Medulla oblongata (tissue), 1 donor: ENCODE data around the gene PLA2G4E.

Experiments
- DNase-seq: peaks from one replicate; pipeline ENCODE4 v3.0.0-alpha.2; 2015; ENCODE audit errors: extremely low spot score

Gene PLA2G4E

DNA sequence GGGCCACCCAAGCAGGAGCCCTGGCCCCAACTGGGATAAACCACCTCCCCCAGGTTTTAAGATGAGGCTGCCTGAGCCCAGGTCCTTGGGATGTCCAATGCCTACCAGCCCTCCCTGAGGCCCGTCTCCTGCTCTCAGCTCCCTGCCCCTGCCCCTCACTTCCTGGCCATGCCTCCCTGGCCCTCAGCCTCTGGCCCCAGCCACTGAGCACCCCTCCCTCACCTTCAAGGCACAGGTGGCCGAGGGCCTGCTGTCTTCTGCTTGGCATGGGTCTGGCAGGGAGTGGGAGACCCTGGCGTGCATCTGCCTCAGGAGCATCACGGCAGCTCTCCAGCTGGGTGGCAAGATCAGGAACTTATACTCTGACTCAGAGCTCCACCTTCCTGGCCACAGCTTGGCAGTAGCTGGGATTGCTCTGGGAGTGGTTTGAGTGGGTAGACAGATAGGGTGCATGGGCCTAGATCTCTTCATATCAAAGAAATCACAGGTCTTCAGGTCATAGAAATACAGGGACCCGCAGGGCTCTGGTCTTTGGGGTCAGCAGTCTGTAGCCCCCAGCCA lies at the start of gene PLA2G4E:
TSS of gene PLA2G4E (minus strand) at position 330 of the 561 bp plus-strand sequence. CDS start at position 318, 12 bp downstream.
- DNase-seq, result no peak

- DNase-seq, result no peak
Measured at GRCh38 chr15:42070279-42070975, 49.6 kb upstream of the PLA2G4E start.

- no peak for DNase-seq
Measured at GRCh38 chr15:42069496-42070278, 48.8 kb upstream of the PLA2G4E start.

DNA sequence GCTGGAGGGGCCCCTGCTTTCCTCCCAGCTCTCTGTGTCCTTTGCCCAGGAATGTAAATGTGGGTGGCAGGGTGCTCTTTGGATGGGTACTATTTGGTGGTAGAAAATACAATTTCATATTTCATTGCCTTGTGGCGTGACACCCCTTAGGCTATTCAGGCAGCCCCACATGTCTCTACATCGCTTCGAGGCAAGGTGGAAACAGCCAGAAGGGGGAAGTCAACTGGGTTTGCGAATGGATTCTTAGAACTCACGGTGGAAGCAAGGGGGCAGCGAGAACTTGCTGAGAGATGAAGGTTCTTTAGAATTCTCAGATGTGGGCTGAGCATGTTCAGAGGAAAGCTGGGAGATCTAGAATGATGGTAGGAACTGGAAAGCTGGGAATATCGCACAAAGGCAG lies 48.2 kb upstream of the PLA2G4E start:
- DNase-seq, result no peak

DNA sequence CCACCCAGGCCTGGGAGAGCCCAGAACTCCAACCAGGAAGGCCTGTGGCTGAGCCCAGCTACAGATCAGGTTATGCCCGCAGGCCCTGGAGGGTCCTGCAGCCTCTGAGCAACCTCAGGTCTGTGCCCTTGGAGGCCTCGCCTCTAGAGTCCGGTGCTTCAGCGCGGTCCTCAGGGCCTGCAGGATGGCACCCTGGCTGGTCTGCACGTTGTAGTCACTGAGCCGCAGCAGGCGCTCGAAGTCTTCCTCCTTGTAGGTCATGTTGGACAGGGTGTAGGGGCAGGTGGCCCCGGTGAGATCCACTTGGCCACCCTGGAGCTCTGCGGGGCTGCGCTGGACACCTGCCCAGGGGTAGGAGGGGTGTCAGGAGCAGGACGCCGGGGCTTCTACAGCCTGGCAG lies 47.8 kb upstream of the PLA2G4E start:
- DNase-seq, result no peak

- no peak for DNase-seq
Measured at GRCh38 chr15:42066764-42067415, 46.0 kb upstream of the PLA2G4E start.

DNA sequence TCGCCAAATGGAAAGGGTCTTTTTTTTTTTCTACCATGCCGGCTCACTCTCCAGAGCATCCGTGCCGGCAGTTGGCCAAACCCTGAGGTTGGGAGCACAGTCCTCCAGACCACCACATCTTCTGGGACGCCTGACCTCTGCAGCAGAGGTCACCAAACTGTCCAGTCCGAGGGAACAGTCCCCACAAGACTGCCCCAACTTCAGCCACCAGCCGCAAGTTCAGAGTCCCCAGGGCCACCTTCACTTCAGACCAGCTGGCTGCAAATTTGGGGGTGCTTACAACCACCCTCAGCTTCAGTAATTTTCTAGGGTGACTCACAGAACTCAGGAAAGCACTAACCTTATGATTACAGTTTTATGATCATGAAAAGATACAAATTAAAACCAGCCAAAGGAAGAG lies 44.6 kb upstream of the PLA2G4E start:
- no peak for DNase-seq

DNA sequence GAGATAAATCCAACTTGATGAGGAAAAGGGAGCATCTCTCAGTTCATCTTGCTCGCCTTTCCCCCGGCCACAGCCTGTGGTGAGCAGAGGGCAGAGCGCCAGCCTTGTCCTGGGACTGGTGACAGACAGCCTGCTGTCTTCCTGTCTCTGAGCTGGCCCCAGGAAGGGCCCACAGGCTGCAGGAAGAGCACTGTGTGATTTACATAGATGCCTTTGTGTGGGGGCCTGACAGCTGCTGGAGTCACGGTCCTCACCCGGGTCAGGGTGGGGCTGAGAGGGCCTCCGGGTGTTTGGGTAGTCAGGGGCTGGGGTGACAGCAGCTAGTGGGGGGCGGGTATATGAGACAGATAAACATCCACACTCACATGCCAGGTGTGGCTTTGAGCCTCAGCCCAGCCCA lies 44.2 kb upstream of the PLA2G4E start:
- DNase-seq, result peak; percentile 66

DNA sequence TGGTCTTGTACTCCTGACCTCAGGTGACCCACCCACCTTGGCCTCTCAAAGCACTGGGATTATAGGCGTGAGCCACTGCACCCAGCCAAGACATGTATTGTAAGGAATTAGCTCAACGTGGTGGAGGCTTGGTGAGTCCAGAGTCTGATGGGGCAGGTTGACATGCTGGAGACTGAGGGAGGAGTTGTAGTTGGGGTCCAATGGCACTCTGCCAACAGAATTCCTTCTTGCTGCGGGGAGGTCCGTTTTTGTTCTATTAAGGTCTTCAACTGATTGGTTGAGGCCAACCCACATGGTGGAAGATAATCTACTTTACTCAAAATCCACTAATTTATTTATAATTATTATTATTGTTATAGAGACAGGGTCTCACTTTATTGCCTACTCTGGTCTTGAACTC lies 43.4 kb upstream of the PLA2G4E start:
- DNase-seq, result no peak

DNA sequence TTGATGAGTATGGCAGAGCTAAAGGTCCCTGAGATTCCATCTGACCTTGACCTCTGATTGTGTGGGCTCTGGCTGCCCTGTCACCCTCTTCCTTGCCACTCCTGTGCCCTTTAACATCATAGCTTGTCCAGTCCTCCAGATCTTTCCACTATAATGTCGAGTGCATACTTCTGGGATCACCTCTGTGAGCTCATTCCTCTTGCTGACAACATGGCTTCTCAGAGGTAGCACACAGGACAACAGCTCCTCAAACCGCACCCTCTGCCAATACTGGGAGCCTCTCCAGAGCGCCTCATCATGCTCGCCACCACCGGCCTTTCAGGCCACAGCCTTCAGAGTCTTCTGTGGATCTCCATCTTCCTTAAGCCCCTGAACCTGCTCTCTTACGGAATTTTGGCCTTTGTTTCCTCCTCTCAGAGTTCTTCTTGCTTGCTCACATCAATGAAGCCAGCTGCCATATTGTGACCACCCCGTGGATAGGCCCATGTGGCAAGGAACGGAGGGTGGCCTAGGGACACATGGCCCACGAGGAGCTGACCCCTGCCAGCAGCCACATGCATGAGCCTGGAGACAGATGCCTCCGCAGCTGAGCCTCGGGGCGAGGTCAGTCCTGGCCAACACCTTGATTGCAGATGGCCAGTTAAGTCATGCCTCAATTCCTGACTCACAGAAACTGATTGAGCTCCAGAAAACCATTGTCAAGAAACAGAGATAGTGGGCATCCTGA lies 42.4 kb upstream of the PLA2G4E start:
- DNase-seq, result no peak

DNA sequence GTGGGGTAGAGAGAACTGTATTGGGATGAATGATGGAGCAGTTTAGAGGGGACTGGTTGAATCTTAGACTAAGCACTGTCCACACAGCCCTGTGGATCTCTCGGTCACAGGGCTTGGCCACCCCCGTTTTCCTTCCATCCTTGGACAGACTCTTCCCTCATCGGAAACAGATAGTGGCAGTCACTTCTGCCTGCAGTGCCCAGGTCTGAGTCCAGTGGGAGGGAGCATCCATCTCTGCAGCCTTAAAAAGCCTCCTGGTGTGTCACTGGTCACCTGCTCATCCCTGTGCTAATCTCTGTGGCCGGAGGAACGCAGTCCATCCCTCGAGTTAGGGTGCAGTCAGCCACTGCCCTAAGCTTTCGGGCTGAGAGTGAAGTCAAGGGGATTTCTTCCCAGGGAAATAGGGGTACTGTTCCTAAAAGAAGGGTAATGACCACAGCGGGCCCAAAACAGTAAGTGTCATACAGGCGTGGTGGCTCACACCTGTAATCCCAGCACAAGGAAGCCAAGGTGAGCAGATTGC lies 41.5 kb upstream of the PLA2G4E start:
- DNase-seq, result no peak

DNA sequence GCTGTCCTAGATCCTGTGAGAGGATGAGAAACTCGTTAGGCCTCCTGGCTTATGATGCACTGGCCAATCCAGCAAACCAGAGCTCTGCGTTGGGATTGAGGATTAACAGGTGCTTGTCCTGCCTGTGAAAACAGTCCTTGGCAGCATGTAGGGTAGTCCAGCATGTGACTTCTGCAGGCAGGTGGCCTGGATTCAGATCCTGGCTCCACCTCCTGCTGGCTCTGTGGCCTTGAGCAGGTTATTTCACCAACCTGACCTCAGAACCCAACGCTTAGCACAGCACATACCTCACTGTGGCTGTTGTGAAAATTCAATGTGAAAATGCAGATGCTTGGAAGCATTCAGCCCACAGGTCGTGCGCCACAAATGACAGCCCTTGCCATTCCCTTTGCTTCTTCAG lies 40.0 kb upstream of the PLA2G4E start:
- no peak for DNase-seq

DNA sequence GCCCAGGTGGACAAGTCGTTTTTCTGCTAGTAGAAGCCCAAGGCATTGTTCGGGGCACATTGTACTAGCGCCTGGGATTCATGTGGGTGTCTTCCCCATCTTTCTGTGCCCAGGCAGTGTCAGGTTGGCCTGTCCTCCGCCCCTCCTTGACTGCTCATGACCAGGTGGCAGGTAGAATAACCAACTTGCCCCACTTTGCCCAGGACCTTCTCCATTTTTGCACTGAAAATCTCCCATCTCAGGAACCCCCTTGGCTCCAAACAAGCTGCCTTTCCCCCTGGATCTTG lies 39.6 kb upstream of the PLA2G4E start:
- DNase-seq, result no peak

DNA sequence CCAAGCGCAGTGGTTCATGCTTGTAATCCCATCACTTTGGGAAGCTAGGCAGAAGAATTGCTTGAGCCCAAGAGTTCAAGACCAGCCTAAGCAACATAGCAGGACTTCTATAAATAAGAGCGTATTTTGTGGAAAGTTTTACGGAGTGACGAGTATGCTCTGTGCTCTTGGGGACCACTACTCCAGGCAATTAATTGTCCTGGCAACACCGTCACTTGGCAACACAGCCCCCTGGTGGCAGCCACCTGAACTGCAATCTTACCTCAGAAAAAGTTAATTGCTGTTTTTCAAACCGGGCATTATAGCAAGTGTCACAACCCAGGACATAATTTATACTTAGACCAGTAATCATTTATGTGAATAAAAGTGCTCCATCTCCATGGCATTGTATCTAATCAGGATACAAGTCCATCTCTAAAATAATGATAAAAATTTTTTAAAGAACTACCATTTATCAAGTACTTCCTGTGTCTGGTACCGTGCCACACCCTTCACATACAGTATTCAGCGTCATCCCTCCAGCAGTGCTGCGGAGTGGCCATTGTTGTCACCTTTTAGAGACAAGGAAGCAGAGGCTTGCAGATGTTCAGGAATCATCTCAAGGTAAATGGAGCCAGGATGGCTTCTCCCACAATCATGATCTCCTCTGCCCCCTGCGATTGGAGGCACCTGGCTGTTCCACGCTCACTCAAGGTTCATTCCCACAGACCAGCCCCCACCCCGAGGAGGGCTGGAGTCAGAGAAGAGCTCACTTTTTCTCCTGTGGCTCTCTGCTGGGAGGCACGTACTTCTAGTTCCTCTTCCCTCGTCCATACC lies 39.0 kb upstream of the PLA2G4E start:
- peak; percentile 54 for DNase-seq

GRCh38 chr15:42058791-42059190 lies 37.9 kb upstream of the PLA2G4E start:
- DNase-seq, result no peak

- no peak for DNase-seq
Measured at GRCh38 chr15:42057799-42058646, 37.2 kb upstream of the PLA2G4E start.

GRCh38 chr15:42056934-42057798 lies 36.3 kb upstream of the PLA2G4E start:
- DNase-seq, result peak; percentile 77

- DNase-seq, result no peak
Measured at GRCh38 chr15:42053914-42054313, 33.1 kb upstream of the PLA2G4E start.

GRCh38 chr15:42053010-42053409 lies 32.2 kb upstream of the PLA2G4E start:
- DNase-seq, result no peak
